ENCODE data around the gene IGSF9.

- TF ChIP-seq POLR2A (IDR thresholded peaks at IDR 0.05; ENCODE audit: low read length) (no peak), GATA1 (IDR thresholded peaks at IDR 0.05; ENCODE audit: low read depth, low read length) (no peak)
Observed at GRCh38 chr1:159883134-159883533, 62.3 kb downstream of the IGSF9 start.
